LHCN-M2 (cell line): ENCODE measurements around the gene LPAR5. TPM values are rescaled to one million over a fixed set of nuclear protein-coding genes. Genes with fewer than 3 reads are reported as not detected.

ENCODE experiments used
- DNase-seq: peaks from one replicate; pipeline ENCODE4 v3.0.0-alpha.2; 2012; ENCODE audit warnings: low read depth
- total RNA-seq: library from RNA; depleted of rRNA; stranded (reverse); fragments of >200 nt; gene quantifications from 2 replicates; pipeline ENCODE4 v1.2.3, GENCODE V29; 2014

LPAR5 gene
- total RNA-seq, 1 experiment from 2014 or later: not detected

- DNase-seq: no peak
Observed at GRCh38 chr12:6639151-6639801, 3.5 kb upstream of the LPAR5 start.

- no peak for DNase-seq
Observed at GRCh38 chr12:6638305-6638704, 2.5 kb upstream of the LPAR5 start.

GRCh38 chr12:6635375-6635855 lies 344 bp downstream of the LPAR5 start:
- no peak for DNase-seq

GRCh38 chr12:6632026-6632983 lies 3.5 kb downstream of the LPAR5 start:
- no peak for DNase-seq

GRCh38 chr12:6631549-6631961 lies 4.2 kb downstream of the LPAR5 start:
- no peak for DNase-seq

- no peak for DNase-seq
Observed at GRCh38 chr12:6630736-6631135, 5.0 kb downstream of the LPAR5 start.

- DNase-seq: no peak
Observed at GRCh38 chr12:6627616-6628015, 8.1 kb downstream of the LPAR5 start.

- no peak for DNase-seq
Observed at GRCh38 chr12:6626654-6627283, 9.0 kb downstream of the LPAR5 start.

GRCh38 chr12:6620885-6621274 lies 14.9 kb downstream of the LPAR5 start:
- no peak for DNase-seq

- DNase-seq: no peak
Observed at GRCh38 chr12:6620137-6620884, 15.4 kb downstream of the LPAR5 start.

- no peak for DNase-seq
Observed at GRCh38 chr12:6618483-6619225, 17.1 kb downstream of the LPAR5 start.

GRCh38 chr12:6615802-6616201 lies 20.0 kb downstream of the LPAR5 start:
- DNase-seq: no peak

GRCh38 chr12:6614513-6615172 lies 21.1 kb downstream of the LPAR5 start:
- no peak for DNase-seq

GRCh38 chr12:6613776-6614512 lies 21.8 kb downstream of the LPAR5 start:
- peak; percentile 94 for DNase-seq

GRCh38 chr12:6613015-6613775 lies 22.6 kb downstream of the LPAR5 start:
- peak; percentile 76 for DNase-seq

GRCh38 chr12:6612652-6613014 lies 23.1 kb downstream of the LPAR5 start:
- DNase-seq: no peak

GRCh38 chr12:6612247-6612646 lies 23.5 kb downstream of the LPAR5 start:
- DNase-seq: no peak

- no peak for DNase-seq
Observed at GRCh38 chr12:6608592-6609281, 27.0 kb downstream of the LPAR5 start.
